ENCODE measurements around the gene HASPIN.

GRCh38 chr17:3679531-3680126 lies 44.1 kb upstream of the HASPIN start:
- TF ChIP-seq POLR2A (IDR thresholded peaks at IDR 0.05) = no peak
- no peak for TF ChIP-seq CTCF (IDR thresholded peaks at IDR 0.05)
- TF ChIP-seq POLR2AphosphoS5 (IDR thresholded peaks at IDR 0.05) = no peak

Data from gastroesophageal sphincter (tissue), 3 donors.